Measurements from ENCODE around the gene HOXB4. TPM values are rescaled to one million over a fixed set of nuclear protein-coding genes. Genes with fewer than 3 reads are reported as not detected.
"Not testable (repeated sequence)": the region's sequence is repeated elsewhere in the genome, so short reads cannot be mapped to it uniquely, and the experiment has no call there.

The HOXB4 gene
- total and polyA plus RNA-seq, 2 donors from 2014 or later: 4.4 to 22.6 TPM

GRCh38 chr17:48539177-48539576, 39.0 kb downstream of the HOXB4 start:
- DNase-seq (peak in 3 of 5 donors; percentile 45 to 79 (median 69)), FAIRE-seq (no peak)
- Histone ChIP-seq H3K9me3 (ENCODE audit: control insufficient read depth in 2 of 3, insufficient read depth in 1 of 3, low read length in 3 of 3) (no peaks in the 10 kb centered on the region), H3K27ac (ENCODE audit: low read depth in 2 of 2, low read length in 2 of 2) (peak overlapping the region; percentile 32 to 69), H3K4me1 (ENCODE audit: control insufficient read depth in 2 of 3, insufficient read depth in 2 of 3, low read depth in 1 of 3, low read length in 3 of 3) (peaks cover 0 to 8% (median 3%) of the 10 kb centered on the region in 3 donors), H3K9ac (ENCODE audit: low read length in 3 of 3) (no peak overlapping the region), H3K27me3 (ENCODE audit: control insufficient read depth, insufficient read depth, low read length) (no peaks in the 10 kb centered on the region), H3K36me3 (ENCODE audit: control insufficient read depth in 2 of 3, insufficient read depth in 3 of 3, low read length in 3 of 3) (no peaks in the 10 kb centered on the region), H3K4me3 (ENCODE audit: low read length in 3 of 3) (no peak overlapping the region)
- intact Hi-C loops (cut with DNase I): no loop called here
- TF ChIP-seq, protein P1, sequence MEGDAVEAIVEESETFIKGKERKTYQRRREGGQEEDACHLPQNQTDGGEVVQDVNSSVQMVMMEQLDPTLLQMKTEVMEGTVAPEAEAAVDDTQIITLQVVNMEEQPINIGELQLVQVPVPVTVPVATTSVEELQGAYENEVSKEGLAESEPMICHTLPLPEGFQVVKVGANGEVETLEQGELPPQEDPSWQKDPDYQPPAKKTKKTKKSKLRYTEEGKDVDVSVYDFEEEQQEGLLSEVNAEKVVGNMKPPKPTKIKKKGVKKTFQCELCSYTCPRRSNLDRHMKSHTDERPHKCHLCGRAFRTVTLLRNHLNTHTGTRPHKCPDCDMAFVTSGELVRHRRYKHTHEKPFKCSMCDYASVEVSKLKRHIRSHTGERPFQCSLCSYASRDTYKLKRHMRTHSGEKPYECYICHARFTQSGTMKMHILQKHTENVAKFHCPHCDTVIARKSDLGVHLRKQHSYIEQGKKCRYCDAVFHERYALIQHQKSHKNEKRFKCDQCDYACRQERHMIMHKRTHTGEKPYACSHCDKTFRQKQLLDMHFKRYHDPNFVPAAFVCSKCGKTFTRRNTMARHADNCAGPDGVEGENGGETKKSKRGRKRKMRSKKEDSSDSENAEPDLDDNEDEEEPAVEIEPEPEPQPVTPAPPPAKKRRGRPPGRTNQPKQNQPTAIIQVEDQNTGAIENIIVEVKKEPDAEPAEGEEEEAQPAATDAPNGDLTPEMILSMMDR (IDR thresholded peaks at IDR 0.05; ENCODE audit: borderline replicate concordance, extremely low read depth, insufficient read depth): no peak

DNA sequence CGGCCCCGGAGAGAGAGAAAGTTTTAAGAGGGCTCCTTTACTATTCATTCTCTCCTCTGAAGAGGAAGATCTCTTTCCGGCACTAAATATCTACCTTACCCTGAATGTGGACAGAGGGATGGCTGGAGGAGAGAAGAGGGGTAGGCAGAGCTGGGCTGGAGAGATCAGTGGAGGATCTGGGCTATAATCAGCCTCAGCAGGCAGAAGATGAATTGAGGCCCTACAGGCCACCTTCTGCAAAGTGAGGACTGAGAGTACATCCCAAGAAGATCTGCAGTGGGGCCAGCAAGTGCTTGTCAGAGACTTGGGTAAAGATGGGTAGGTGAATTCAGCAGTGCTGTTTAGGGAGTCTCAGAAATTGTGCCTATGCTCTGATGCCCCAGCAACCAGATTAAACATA, 40.8 kb downstream of the HOXB4 start:
- no peak for DNase-seq
- TF ChIP-seq, protein P1 (IDR thresholded peaks at IDR 0.05; ENCODE audit: borderline replicate concordance, extremely low read depth, insufficient read depth): no peak
- FAIRE-seq: no peak

DNA sequence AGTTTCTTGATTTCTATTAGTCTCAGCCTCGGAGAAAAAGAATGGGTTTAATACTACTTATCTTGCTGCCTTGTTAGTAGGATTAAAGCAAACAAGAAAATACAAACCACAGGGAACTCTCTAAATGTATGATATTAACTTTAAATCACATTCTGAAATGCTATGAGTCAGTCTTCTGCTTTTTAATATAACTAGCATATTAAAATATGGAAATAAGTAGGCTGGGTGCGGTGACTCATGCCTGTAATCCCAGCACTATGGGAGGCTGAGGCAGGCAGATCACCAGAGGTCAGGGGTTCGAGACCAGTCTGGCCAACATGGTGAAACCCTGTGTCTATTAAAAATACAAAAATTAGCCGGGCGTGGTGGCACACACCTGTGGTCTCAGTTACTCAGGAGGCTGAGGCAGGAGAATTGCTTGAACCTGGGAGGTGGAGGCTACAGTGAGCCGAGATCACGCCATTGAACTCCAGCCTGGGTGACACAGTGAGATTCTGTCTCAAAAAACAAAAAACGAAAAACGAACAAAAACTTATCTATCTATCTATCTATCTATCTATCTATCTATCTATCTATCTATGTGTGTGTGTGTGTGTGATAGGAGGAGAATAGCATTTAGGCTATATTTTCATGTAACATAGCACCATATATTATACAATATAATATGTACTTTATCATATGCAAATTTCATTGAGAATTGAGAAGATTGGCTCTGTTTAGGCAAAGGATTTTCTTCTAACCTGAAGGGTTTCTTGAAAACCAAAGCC, 42.2 kb downstream of the HOXB4 start:
- H3K9me3 ChIP-seq (ENCODE audit: control insufficient read depth in 2 of 3, insufficient read depth in 1 of 3, low read length in 3 of 3); intact Hi-C loops (cut with DNase I); H3K4me1 ChIP-seq (ENCODE audit: control insufficient read depth in 2 of 3, insufficient read depth in 2 of 3, low read depth in 1 of 3, low read length in 3 of 3); H3K27me3 ChIP-seq (ENCODE audit: control insufficient read depth, insufficient read depth, low read length); H3K36me3 ChIP-seq (ENCODE audit: control insufficient read depth in 2 of 3, insufficient read depth in 3 of 3, low read length in 3 of 3); H3K4me3 ChIP-seq (ENCODE audit: low read length in 3 of 3); DNase-seq; H3K27ac ChIP-seq (ENCODE audit: low read depth in 2 of 2, low read length in 2 of 2); FAIRE-seq; H3K9ac ChIP-seq (ENCODE audit: low read length in 3 of 3): not testable (repeated sequence)

More for the DNA sequence above, 40.8 kb downstream of the HOXB4 start:
- no peaks in the 10 kb centered on the region for H3K36me3 ChIP-seq (ENCODE audit: control insufficient read depth in 2 of 3, insufficient read depth in 3 of 3, low read length in 3 of 3)
- H3K4me3 ChIP-seq (ENCODE audit: low read length in 3 of 3): no peak overlapping the region
- no peaks in the 10 kb centered on the region for H3K9me3 ChIP-seq (ENCODE audit: control insufficient read depth in 2 of 3, insufficient read depth in 1 of 3, low read length in 3 of 3)
- intact Hi-C loops (cut with DNase I): no loop called here
- no peaks in the 10 kb centered on the region for H3K27me3 ChIP-seq (ENCODE audit: control insufficient read depth, insufficient read depth, low read length)
- H3K4me1 ChIP-seq (ENCODE audit: control insufficient read depth in 2 of 3, insufficient read depth in 2 of 3, low read depth in 1 of 3, low read length in 3 of 3): peaks cover 0 to 8% (median 3%) of the 10 kb centered on the region in 3 donors
- no peak overlapping the region for H3K27ac ChIP-seq (ENCODE audit: low read depth in 2 of 2, low read length in 2 of 2)
- H3K9ac ChIP-seq (ENCODE audit: low read length in 3 of 3): no peak overlapping the region

DNA sequence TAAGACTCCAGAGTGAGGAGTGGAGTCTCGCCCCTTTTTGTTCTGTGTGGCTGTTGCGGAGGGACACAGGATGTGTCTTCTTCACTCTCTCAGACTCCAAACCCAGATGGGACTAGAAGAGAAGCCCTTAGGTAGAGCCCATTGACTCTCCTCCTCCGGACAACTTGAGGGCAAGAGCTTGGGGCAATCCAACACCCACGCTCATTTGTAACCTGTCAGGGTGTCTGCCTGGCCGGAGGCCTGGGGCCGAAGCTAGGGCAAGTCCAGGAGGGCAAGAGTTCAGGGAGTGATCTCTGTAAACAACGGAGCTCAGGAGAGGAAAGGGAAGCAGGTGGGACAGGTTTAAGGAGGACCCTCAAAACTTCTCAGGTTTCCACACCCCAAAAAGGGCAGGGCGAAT, 45.9 kb downstream of the HOXB4 start:
- Histone ChIP-seq H3K4me3 (ENCODE audit: low read length in 3 of 3) (no peak overlapping the region), H3K4me1 (ENCODE audit: control insufficient read depth in 2 of 3, insufficient read depth in 2 of 3, low read depth in 1 of 3, low read length in 3 of 3) (peaks cover 3 to 4% (median 3%) of the 10 kb centered on the region in 3 donors), H3K27me3 (ENCODE audit: control insufficient read depth, insufficient read depth, low read length) (no peaks in the 10 kb centered on the region), H3K36me3 (ENCODE audit: control insufficient read depth in 2 of 3, insufficient read depth in 3 of 3, low read length in 3 of 3) (no peaks in the 10 kb centered on the region), H3K9me3 (ENCODE audit: control insufficient read depth in 2 of 3, insufficient read depth in 1 of 3, low read length in 3 of 3) (no peaks in the 10 kb centered on the region), H3K9ac (ENCODE audit: low read length in 3 of 3) (no peak overlapping the region), H3K27ac (ENCODE audit: low read depth in 2 of 2, low read length in 2 of 2) (no peak overlapping the region)
- DNase-seq (no peak), FAIRE-seq (no peak)
- TF ChIP-seq, protein P1 (IDR thresholded peaks at IDR 0.05; ENCODE audit: borderline replicate concordance, extremely low read depth, insufficient read depth): no peak
- intact Hi-C loops (cut with DNase I): no loop called here
